ENCODE data around the gene ELOVL3.

DNA sequence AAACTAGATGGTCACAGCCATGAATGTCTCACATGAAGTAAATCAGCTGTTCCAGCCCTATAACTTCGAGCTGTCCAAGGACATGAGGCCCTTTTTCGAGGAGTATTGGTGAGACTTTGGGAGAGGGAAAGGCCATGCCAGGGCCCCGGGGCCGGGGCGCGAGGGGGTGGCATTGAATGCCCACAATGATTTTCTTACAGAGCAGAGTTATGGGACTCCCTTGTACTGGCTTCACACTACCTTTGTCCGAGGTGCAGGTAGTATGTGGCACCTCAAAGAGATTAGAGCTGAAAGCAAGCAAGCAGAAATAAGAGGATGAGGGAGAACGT lies 407 bp downstream of the ELOVL3 start:
- no peak for TF ChIP-seq JUND (IDR thresholded peaks at IDR 0.05; ENCODE audit: low read depth, low read length)
- TF ChIP-seq POLR2AphosphoS5 (IDR thresholded peaks at IDR 0.05; ENCODE audit: low read length) = no peak
- TF ChIP-seq, protein P1, sequence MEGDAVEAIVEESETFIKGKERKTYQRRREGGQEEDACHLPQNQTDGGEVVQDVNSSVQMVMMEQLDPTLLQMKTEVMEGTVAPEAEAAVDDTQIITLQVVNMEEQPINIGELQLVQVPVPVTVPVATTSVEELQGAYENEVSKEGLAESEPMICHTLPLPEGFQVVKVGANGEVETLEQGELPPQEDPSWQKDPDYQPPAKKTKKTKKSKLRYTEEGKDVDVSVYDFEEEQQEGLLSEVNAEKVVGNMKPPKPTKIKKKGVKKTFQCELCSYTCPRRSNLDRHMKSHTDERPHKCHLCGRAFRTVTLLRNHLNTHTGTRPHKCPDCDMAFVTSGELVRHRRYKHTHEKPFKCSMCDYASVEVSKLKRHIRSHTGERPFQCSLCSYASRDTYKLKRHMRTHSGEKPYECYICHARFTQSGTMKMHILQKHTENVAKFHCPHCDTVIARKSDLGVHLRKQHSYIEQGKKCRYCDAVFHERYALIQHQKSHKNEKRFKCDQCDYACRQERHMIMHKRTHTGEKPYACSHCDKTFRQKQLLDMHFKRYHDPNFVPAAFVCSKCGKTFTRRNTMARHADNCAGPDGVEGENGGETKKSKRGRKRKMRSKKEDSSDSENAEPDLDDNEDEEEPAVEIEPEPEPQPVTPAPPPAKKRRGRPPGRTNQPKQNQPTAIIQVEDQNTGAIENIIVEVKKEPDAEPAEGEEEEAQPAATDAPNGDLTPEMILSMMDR (IDR thresholded peaks at IDR 0.05 in 2 of 3, conservative IDR thresholded peaks at IDR 0.05 in 1 of 3; ENCODE audit: control insufficient read depth in 2 of 3, extremely low read depth in 1 of 3, insufficient read depth in 1 of 3, low read depth in 3 of 3, low read length in 3 of 3) = no peak
- TF ChIP-seq IKZF2 (IDR thresholded peaks at IDR 0.05) = no peak
- TF ChIP-seq TAF1 (IDR thresholded peaks at IDR 0.05; ENCODE audit: borderline replicate concordance, low read depth, low read length) = no peak
- TF ChIP-seq, protein P2, sequence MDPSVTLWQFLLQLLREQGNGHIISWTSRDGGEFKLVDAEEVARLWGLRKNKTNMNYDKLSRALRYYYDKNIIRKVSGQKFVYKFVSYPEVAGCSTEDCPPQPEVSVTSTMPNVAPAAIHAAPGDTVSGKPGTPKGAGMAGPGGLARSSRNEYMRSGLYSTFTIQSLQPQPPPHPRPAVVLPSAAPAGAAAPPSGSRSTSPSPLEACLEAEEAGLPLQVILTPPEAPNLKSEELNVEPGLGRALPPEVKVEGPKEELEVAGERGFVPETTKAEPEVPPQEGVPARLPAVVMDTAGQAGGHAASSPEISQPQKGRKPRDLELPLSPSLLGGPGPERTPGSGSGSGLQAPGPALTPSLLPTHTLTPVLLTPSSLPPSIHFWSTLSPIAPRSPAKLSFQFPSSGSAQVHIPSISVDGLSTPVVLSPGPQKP (IDR thresholded peaks at IDR 0.05; ENCODE audit: low read depth, low read length) = no peak
- TF ChIP-seq SMC3 (IDR thresholded peaks at IDR 0.05; ENCODE audit: borderline replicate concordance, low read length) = no peak
- no peak for TF ChIP-seq FOXM1 (IDR thresholded peaks at IDR 0.05; ENCODE audit: low read depth, low read length)
- no peak for TF ChIP-seq EZH2 (IDR thresholded peaks at IDR 0.05; ENCODE audit: borderline replicate concordance, control insufficient read depth, low read depth, low read length)
- no peak for TF ChIP-seq MAX (IDR thresholded peaks at IDR 0.05; ENCODE audit: low read depth, low read length)
- TF ChIP-seq HDGF (IDR thresholded peaks at IDR 0.05) = no peak
